Subcutaneous adipose tissue (tissue), 4 donors: ENCODE results near the gene CCBE1. TPM values are rescaled to one million over a fixed set of nuclear protein-coding genes. Genes with fewer than 3 reads are reported as not detected.

Experiments
- total RNA-seq, 4 donors: library from RNA; depleted of rRNA; stranded (reverse); fragments of >200 nt; gene quantifications; one replicate each; pipeline ENCODE4 v1.1.0, GENCODE V29; 2016
- TF ChIP-seq, protein P1 (sequence below): fragments of 450-650 bp; IDR thresholded peaks from one replicate; pipeline ENCODE4 v1.5.1; 2016; ENCODE audit warnings: low read depth, mild to moderate bottlenecking, control low read depth, antibody characterized with exemption, moderate library complexity

Gene CCBE1
- total RNA-seq, 4 donors from 2014 or later: 2.6 to 12.4 (median 6.1) TPM

GRCh38 chr18:59681521-59682004 lies 15.7 kb downstream of the CCBE1 start:
- TF ChIP-seq, protein P1, sequence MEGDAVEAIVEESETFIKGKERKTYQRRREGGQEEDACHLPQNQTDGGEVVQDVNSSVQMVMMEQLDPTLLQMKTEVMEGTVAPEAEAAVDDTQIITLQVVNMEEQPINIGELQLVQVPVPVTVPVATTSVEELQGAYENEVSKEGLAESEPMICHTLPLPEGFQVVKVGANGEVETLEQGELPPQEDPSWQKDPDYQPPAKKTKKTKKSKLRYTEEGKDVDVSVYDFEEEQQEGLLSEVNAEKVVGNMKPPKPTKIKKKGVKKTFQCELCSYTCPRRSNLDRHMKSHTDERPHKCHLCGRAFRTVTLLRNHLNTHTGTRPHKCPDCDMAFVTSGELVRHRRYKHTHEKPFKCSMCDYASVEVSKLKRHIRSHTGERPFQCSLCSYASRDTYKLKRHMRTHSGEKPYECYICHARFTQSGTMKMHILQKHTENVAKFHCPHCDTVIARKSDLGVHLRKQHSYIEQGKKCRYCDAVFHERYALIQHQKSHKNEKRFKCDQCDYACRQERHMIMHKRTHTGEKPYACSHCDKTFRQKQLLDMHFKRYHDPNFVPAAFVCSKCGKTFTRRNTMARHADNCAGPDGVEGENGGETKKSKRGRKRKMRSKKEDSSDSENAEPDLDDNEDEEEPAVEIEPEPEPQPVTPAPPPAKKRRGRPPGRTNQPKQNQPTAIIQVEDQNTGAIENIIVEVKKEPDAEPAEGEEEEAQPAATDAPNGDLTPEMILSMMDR: no peak

GRCh38 chr18:59681051-59681450 lies 16.2 kb downstream of the CCBE1 start:
- TF ChIP-seq, protein P1: no peak

- TF ChIP-seq, protein P1: no peak
Measured at GRCh38 chr18:59675346-59675745, 21.9 kb downstream of the CCBE1 start.

GRCh38 chr18:59674903-59675270 lies 22.3 kb downstream of the CCBE1 start:
- TF ChIP-seq, protein P1: no peak

- TF ChIP-seq, protein P1: no peak
Measured at GRCh38 chr18:59674186-59674902, 22.9 kb downstream of the CCBE1 start.

DNA sequence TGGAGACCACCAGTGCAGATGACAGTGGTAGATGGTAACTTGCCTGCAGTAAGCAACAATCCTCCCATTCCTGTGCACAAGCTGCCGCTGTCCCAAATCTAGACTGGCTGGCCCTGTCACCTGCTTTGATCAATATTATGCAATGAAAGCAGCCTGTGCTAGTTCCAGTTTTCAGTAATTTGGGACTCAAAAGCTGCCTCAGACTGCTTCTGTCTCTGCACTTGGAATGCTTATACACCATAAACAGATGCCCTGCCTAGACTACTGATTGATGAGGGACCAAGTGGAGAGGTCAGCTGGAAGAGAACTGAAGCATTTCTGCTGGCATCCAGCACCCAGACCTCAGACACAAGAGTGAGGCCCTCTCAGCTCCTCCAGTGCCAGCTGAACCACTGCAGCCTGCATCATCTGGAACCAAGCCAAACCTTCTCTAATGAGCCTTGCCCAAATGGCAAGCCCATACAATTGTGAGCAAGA lies 24.9 kb downstream of the CCBE1 start:
- TF ChIP-seq, protein P1: no peak

DNA sequence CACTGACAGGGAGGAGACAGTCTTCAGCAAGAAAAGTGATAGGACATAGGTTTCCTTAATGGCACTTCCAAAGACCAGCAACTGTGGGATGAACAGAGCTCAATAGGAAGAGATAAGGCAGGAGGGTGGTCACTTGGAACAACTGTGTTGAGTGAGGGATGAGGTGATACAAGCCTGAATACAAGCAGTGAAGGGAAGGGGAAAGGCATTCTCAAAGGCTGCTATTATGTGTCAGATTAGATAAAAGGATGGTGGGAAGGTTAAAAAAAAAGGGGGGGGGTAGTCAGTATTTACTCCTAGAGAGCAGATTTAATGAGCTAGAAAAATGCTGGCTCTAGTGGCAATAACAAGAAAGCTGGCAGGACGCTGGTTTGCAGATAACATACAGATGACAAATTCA lies 25.7 kb downstream of the CCBE1 start:
- TF ChIP-seq, protein P1: no peak
